Aorta (tissue), 5 donors: ENCODE data around the gene GRAMD4. TPM values are rescaled to one million over a fixed set of nuclear protein-coding genes. Genes with fewer than 3 reads are reported as not detected.

Experiments used
- ATAC-seq: fragments of 200-7000 bp; cut with Tn5 transposase; one replicate; pipeline ENCODE4 v1.9.1; 2022; ENCODE audit warnings: moderate library complexity; ENCODE audit not compliant: low FRiP score
- DNase-seq, 2 donors: peaks; one replicate each; pipeline ENCODE4 v3.0.0-alpha.2; 2020
- H3K27ac ChIP-seq, 2 donors: one replicate each; pipeline ENCODE4 v1.5.1; 2013; ENCODE audit warnings: low read length in 2 of 2, mild to moderate bottlenecking in 2 of 2, moderate library complexity in 2 of 2, control low read depth in 1 of 2, inconsistent platforms in 1 of 2, low read depth in 1 of 2
- H3K27me3 ChIP-seq, 2 donors: one replicate each; pipeline ENCODE4 v1.6.1; 2013; ENCODE audit warnings: control low read depth in 1 of 2, low read length in 1 of 2, mild to moderate bottlenecking in 1 of 2, moderate library complexity in 1 of 2; ENCODE audit not compliant: insufficient read depth in 2 of 2, control insufficient read depth in 1 of 2
- H3K36me3 ChIP-seq, 2 donors: one replicate each; pipeline ENCODE4 v1.6.1; 2013; ENCODE audit warnings: control low read depth in 1 of 2, low read length in 1 of 2, mild to moderate bottlenecking in 1 of 2; ENCODE audit not compliant: insufficient read depth in 2 of 2, control insufficient read depth in 1 of 2
- H3K4me1 ChIP-seq, 2 donors: one replicate each; pipeline ENCODE4 v1.6.1; 2013; ENCODE audit warnings: low read length in 2 of 2, control low read depth in 1 of 2, mild to moderate bottlenecking in 1 of 2, moderate library complexity in 1 of 2; ENCODE audit not compliant: insufficient read depth in 2 of 2, control insufficient read depth in 1 of 2
- H3K4me3 ChIP-seq, 2 donors: one replicate each; pipeline ENCODE4 v1.5.1; 2013; ENCODE audit warnings: low read length in 2 of 2, control low read depth in 1 of 2, mild to moderate bottlenecking in 1 of 2
- H3K9me3 ChIP-seq: one replicate; pipeline ENCODE4 v1.6.1; 2013; ENCODE audit warnings: mild to moderate bottlenecking, low read length; ENCODE audit not compliant: control insufficient read depth
- WGBS, 2 donors: extraction: QIAGEN DNeasy Blood & Tissue Kit; methylation state at CpG; one replicate each; pipeline ENCODE4 v1.1.7; 2013; 5-methylcytosine and 5-hydroxymethylcytosine counted together
- intact Hi-C, 2 donors: fragments of 100-400 bp; cut with DNase I; formaldehyde crosslinking; loops; one replicate each; pipeline versions ENCODE4 v1.14.2 to v1.15.0; 2022
- polyA plus RNA-seq, 2 donors: library from polyadenylated mRNA; stranded (reverse); fragments of 200-250 nt; gene quantifications; one replicate each; pipeline ENCODE4 v1.2.3, GENCODE V29; 2013
- total RNA-seq, 2 donors: library from RNA; stranded (reverse); fragmentation: NEBNext Ultra II Directional; extraction: Animal tissue kit (Norgen Biotek cat#: 25700); gene quantifications; one replicate each; pipeline ENCODE4 v1.2.1, GENCODE V29; 2021
- donor health status: healthy with polysubstance abuse.
- donor health status: Bipolar disorder and iron deficiency.
- donor health status: DM: no; HTN: no; CAD: no.
- donor health status: DM: no; HTN: no; CAD: no.
- donor health status: DM: yes; HTN: yes; CAD: no.

Gene GRAMD4
- total and polyA plus RNA-seq, 4 donors: 5.5 to 37.1 (median 11.2) TPM

DNA sequence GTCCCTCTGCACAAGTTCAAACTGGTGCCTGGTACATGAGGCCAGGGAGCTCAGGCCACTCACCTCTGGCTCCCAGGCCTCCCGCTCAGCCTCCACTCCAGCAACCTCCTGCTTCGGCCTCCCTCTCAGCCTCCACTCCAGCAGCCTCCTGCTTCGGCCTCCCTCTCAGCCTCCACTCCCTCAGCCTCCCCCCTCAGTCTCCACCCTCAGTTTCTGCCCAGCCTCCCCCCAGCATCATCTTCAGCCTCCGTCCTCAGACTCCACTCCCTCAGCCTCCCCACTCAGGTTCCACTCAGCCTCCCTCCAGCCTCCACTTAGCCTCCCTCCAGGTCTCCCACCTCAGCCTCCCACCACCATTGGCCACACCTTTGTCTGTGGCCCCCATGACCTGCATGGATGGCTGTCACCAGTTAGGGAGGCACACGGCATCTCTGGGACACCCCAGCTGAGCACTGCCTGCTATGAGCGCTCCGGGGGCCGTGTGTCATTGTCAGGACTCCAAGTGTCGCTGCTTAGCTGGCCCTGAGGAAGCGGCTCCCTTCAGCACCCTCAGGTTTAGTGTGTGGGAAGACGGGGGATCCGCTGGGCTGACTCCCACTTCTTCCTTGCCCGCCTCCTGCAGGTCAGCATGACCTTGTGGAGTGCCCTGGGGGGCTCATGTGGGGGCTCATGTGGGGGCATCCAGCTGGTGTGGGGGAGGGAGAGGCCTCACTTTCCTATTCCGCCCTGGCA, 39.0 kb downstream of the GRAMD4 start:
- intact Hi-C loops: no loop called here
- H3K27me3 ChIP-seq: no peaks in the 10 kb centered on the region
- H3K9me3 ChIP-seq: no peaks in the 10 kb centered on the region
- H3K4me1 ChIP-seq: no peaks in the 10 kb centered on the region
- no peaks in the 10 kb centered on the region for H3K36me3 ChIP-seq
- WGBS, 2 donors: 94 to 97% methylated on average over 14 of the region's 14 CpGs
- no peak for ATAC-seq
- no peak for DNase-seq
- H3K4me3 ChIP-seq: no peak overlapping the region
- H3K27ac ChIP-seq: no peak overlapping the region

DNA sequence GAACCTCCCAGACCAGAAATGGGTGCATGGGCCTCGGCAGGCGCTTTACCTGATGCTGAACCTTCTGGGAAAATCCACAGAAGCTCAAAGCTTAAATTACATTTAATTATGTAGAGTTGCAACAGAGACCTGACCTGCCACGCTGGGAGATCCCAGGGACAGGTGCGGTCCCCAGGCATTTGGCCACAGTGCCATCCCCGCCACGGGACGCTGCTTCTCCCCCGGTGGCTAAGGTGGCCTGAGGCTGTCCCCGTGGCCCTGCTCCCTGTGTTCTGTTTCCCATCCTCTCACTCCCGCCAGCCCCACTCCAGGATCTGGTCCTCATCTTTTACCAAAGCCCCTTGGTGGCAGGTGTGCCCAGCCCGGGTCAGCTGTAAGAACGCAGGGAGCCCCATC, 39.6 kb downstream of the GRAMD4 start:
- H3K27me3 ChIP-seq: no peaks in the 10 kb centered on the region
- H3K9me3 ChIP-seq: no peaks in the 10 kb centered on the region
- 94 to 96% methylated on average over 12 of the region's 12 CpGs for WGBS, 2 donors
- H3K4me3 ChIP-seq: no peak overlapping the region
- intact Hi-C loops: no loop called here
- DNase-seq (no peak), ATAC-seq (no peak)
- no peaks in the 10 kb centered on the region for H3K4me1 ChIP-seq
- no peaks in the 10 kb centered on the region for H3K36me3 ChIP-seq
- no peak overlapping the region for H3K27ac ChIP-seq

DNA sequence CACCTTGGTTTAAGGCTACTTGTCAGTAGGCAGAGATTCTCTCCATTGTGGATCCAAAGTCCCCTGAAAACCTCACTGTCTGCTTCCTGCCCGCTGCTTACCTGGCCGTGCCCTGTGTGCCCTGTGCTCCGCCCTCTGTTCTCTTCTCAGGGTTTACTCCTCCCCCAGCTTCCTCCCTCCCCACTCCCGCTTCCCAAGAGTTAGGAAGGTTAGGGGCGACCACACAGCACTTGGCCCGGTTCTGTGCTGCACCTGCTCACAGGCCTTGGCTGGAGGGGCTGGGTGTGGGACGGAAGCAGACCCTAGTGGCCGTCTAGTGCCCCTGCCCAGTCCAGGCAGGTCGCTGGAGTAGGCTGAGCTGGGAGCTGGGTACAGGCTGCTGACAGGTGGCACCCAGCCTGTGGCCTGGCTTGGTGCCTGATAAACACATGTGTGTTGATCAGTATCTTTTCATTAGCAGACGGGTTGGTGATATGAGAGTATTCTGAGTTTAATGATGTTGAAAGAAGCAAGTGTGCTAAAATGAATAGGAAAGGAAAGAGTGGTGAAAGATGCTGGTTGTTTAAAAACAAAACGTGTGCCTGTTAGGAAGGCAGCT, 40.5 kb downstream of the GRAMD4 start:
- intact Hi-C loops: no loop called here
- ATAC-seq (no peak), DNase-seq (no peak)
- Histone ChIP-seq H3K36me3 (no peaks in the 10 kb centered on the region), H3K27ac (no peak overlapping the region), H3K9me3 (no peaks in the 10 kb centered on the region), H3K4me3 (no peak overlapping the region), H3K4me1 (no peaks in the 10 kb centered on the region), H3K27me3 (no peaks in the 10 kb centered on the region)
- WGBS, 2 donors: 72 to 76% methylated on average over 11 of the region's 11 CpGs

DNA sequence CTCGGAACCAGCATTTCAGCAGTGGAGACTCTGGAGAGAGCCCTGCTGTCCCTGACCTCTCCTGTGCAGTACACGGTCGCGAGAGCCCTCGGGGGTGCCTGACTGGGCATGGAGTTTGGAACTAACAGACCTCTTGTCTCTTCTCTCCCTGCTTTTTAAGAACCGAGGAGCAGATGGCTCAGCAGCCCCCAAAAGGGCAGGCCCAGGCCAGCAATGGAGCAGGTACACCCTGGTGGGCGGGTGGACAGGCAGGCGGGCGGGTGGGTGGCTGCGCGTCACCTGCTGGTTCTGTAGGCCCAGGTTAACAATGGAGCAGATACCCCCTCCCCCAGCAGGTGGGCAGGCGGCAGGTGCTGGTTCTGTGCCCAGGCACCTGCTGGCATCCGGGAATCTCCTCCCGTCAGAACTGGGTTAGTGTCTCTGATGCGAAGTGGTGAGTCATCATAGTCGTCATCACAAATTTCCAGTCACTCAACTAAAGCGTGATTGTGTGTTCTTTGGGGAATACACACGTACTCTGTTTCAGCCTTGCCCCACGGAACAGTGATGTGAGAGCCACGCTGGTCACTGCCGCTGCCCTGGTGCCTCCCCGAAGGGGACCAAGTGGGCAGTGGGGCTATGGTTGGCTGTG, 41.1 kb downstream of the GRAMD4 start:
- ATAC-seq: no peak
- DNase-seq: no peak
- 89 to 90% methylated on average over 21 to 22 of the region's 22 CpGs for WGBS, 2 donors
- Histone ChIP-seq H3K9me3 (no peaks in the 10 kb centered on the region), H3K27me3 (no peaks in the 10 kb centered on the region), H3K4me3 (no peak overlapping the region), H3K4me1 (no peaks in the 10 kb centered on the region), H3K36me3 (no peaks in the 10 kb centered on the region), H3K27ac (no peak overlapping the region)
- intact Hi-C loops: no loop called here

DNA sequence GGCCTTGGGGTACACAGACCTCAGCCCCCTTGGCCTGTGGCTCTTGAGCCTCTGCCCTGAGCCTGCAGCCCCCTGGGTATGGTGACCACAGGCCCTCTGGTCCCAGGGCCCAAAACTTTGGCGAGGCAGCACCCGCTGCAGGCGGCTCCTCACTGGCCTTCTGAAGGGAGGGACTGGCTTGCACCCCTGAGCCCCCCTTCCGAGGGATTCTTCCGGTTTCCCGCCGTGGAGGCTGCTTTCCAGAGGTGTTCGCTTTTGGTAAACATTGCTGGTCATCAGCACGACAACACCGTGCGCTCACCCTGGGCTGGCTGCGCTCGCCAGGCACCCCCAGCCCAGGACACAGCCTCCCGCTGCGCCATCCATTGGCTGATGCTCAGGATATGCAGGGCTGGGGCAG, 42.0 kb downstream of the GRAMD4 start:
- WGBS, 2 donors: 87 to 90% methylated on average over 15 of the region's 15 CpGs
- DNase-seq: no peak
- no peak for ATAC-seq
- no peaks in the 10 kb centered on the region for H3K9me3 ChIP-seq
- no peaks in the 10 kb centered on the region for H3K4me1 ChIP-seq
- no peak overlapping the region for H3K4me3 ChIP-seq
- peaks cover 0 to 3% of the 10 kb centered on the region in 2 donors for H3K36me3 ChIP-seq
- H3K27me3 ChIP-seq: no peaks in the 10 kb centered on the region
- intact Hi-C loops: no loop called here
- no peak overlapping the region for H3K27ac ChIP-seq

DNA sequence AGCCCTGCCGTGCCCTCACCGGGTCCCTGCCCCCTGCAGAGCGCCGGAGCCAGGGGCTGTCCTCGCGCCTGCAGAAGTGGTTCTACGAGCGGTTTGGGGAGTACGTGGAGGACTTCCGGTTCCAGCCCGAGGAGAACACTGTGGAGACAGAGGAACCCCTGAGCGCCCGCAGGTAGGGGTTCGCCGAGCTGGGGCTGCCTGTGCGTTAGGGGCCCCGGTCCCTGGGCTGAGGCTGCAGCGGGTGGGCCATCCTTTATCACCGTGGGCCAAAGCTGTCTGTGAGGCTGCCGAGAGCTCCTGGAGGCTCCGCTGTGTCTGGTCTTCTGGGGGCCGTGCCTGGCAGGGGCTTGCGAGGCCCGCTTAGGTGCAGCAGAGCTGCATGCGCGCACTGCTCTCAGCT, 42.8 kb downstream of the GRAMD4 start:
- H3K36me3 ChIP-seq: peaks cover 0 to 3% of the 10 kb centered on the region in 2 donors
- WGBS, 2 donors: 91 to 92% methylated on average over 25 to 26 of the region's 26 CpGs
- no peak for DNase-seq
- H3K4me1 ChIP-seq: no peaks in the 10 kb centered on the region
- intact Hi-C loops: no loop called here
- no peak overlapping the region for H3K4me3 ChIP-seq
- H3K27ac ChIP-seq: no peak overlapping the region
- H3K27me3 ChIP-seq: no peaks in the 10 kb centered on the region
- no peak for ATAC-seq
- no peaks in the 10 kb centered on the region for H3K9me3 ChIP-seq

DNA sequence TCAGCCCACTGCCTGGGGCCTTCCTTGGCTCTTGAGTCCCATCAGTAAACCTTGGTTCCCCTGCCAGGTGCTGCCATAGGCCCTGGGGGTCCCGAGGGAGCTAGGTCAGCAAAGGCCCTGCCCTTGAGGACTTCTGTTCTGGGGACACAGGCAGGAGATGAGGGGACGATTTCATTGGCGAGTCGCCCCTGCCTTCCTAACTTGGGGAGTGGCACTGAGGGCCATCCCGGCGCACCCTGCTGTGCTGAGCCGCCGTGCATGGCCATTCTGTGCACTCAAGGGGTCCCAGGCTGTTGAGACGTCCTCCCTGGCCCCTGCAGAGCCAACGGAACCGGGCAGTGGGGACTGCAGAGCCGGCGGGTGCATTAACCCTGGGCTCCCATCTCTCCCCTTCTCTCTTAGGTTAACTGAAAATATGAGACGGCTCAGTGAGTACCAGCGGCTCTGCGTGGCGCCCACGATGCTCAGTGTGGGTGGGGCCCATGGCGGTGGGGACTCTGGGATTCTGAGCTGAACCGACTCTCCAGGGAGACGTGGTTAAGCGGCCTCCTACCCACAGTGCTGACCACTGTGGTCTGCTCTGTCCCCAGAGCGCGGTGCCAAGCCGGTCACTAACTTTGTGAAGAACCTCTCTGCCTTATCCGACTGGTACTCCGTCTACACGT, 43.4 kb downstream of the GRAMD4 start:
- Histone ChIP-seq H3K27me3 (no peaks in the 10 kb centered on the region), H3K4me1 (no peaks in the 10 kb centered on the region), H3K36me3 (peaks cover 0 to 3% of the 10 kb centered on the region in 2 donors), H3K4me3 (no peak overlapping the region), H3K9me3 (no peaks in the 10 kb centered on the region), H3K27ac (no peak overlapping the region)
- 92 to 93% methylated on average over 28 of the region's 28 CpGs for WGBS, 2 donors
- no peak for DNase-seq
- intact Hi-C loops: no loop called here
- no peak for ATAC-seq

DNA sequence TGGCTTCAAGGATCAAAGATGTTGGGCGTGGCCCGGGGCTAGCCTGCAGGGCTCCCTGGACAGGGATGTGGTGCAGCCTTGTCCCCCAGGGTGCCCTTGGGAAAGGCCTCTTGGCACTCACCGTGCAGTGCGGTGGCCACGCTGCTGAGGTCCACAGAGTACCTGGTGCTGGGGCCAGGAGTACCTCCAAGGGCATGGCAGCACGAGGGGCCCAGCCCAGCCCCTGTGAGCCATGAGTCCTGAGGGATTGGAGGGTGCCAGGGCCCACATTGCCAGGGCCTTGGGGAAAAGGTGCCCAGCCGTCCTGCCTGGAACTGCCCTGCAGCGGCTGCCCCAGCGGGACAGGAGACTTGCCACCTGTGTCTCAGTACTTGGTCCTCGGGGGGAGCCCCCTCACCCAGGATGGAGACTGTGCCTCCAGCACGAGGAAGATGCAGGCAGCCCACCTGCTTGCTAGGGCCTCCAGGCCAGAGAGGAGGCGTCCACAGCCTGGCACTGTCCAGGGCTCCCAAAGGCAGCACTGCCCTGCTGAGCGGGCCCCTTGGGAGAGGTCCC, 44.2 kb downstream of the GRAMD4 start:
- Histone ChIP-seq H3K9me3 (no peaks in the 10 kb centered on the region), H3K27ac (no peak overlapping the region), H3K36me3 (peaks cover 0 to 4% of the 10 kb centered on the region in 2 donors), H3K4me3 (no peak overlapping the region), H3K4me1 (no peaks in the 10 kb centered on the region), H3K27me3 (no peaks in the 10 kb centered on the region)
- DNase-seq: no peak
- intact Hi-C loops: no loop called here
- whole genome bisulfite sequencing, 2 donors: 88 to 90% methylated on average over 12 to 13 of the region's 13 CpGs
- no peak for ATAC-seq
